DOHH2 (cell line): ENCODE measurements around the gene MKKS.

Experiments used
- CTCF ChIP-seq: fragments of 200-600 bp; sonication (generic); IDR thresholded peaks from one replicate; pipeline ENCODE4 v1.5.1; 2014; ENCODE audit warnings: antibody characterized with exemption, mild to moderate bottlenecking, low read depth, low read length; ENCODE audit not compliant: poor library complexity, severe bottlenecking
- EZH2phosphoT487 ChIP-seq: fragments of 200-600 bp; sonication (generic); IDR thresholded peaks from 2 replicates; pipeline ENCODE4 v1.6.1; 2017; ENCODE audit warnings: borderline replicate concordance, mild to moderate bottlenecking, antibody characterized with exemption, low read length, moderate library complexity, mixed read lengths

GRCh38 chr20:10436053-10436699 lies 2.2 kb upstream of the MKKS start:
- TF ChIP-seq CTCF (no peak), EZH2phosphoT487 (no peak)
